ENCODE results near the gene SLC7A1.

SLC7A1 gene

DNA sequence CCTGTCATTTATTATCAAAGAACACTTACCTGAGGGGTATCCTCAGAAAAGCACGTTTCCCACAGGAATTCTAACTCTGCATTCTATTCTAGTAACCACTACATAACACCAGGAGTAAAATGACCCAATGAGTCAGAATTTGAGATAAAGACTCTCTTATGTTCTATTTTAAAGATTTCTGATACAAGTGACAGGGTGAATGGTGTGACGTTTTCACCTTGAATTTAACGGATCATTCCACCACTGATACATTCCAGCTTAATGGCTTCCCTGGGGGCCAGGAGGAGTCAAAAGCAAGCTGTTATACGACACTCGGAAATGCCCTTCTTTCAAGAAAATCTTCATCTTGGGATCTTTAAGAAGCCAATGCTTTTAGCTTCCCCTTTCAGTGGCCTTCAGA is 55.2 kb downstream of the SLC7A1 start:
- DNase-seq, result no peak
- TF ChIP-seq GATA1 (IDR thresholded peaks at IDR 0.05; ENCODE audit: low read depth, low read length), result no peak
- TF ChIP-seq POLR2A (IDR thresholded peaks at IDR 0.05; ENCODE audit: low read length), result no peak

- TF ChIP-seq GATA1 (IDR thresholded peaks at IDR 0.05; ENCODE audit: low read depth, low read length) (no peak), POLR2A (IDR thresholded peaks at IDR 0.05; ENCODE audit: low read length) (no peak)
- DNase-seq, result no peak
Measured at GRCh38 chr13:29539856-29540255, 55.6 kb downstream of the SLC7A1 start.

DNA sequence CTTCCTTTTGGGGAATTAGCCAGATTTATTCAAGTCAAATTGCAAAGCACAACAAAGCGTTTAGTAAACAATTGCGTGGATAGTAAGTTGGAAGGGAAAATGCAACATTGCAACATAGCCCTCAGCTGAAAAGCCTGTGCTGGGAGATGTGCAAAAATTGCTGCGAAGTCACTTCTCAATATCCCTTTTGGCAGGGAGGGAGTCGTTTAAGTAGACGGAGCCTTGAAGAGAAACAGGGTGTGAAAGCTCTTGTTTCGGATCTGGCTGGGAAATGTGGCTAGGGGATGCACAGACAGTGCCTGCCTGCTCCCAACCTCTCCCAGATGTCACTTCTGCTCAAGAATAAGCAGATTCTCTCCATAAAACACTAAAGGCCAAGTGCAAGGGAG is 56.8 kb downstream of the SLC7A1 start:
- TF ChIP-seq POLR2A (IDR thresholded peaks at IDR 0.05; ENCODE audit: low read length), result no peak
- TF ChIP-seq GATA1 (IDR thresholded peaks at IDR 0.05; ENCODE audit: low read depth, low read length), result no peak

DNA sequence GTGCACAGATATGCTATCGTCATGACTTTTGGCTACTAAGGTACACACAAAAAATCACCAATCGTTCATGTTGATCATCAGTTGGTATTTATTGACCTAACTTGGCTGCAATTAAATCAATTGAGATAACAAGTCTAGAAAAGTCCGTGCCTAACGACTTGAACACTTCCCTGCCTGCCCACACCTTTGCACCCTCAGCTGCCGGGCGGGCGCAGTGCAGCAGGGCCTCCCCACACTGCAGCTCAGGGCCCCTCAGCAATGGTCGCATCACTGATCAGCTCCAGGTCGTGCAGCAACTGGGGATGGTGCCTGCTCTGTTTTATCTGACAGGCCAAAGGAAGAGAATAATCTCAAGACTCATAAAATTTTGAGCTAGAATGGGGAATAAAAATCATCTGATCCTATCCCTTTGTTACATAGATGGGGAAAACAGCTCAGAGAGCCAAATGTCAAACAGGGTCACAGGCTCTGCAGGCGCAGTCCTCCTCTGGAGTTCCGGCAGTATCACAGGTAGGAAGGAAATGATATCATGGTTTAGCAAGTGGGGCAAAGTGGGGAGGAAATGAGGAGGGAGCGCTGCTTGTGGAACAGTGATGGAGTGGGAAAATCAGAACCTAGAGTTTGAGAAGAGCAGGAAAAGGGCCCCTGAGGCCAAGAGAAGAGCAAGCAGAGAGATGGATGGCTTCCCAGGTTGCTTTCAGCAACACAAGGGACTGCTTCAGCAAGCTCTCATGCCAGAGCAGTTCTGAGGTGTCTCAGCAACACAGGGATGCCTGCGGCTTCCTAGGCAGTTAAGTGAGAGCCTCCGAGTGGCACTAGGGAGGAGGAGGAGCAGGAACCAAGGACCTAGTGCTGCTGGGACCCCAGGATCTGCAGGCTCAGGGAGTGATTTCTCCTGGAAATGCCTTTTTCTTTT is 57.5 kb downstream of the SLC7A1 start:
- TF ChIP-seq POLR2A (IDR thresholded peaks at IDR 0.05; ENCODE audit: low read length) (no peak), GATA1 (IDR thresholded peaks at IDR 0.05; ENCODE audit: low read depth, low read length) (no peak)
- DNase-seq, result no peak

More for the DNA sequence above, 56.8 kb downstream of the SLC7A1 start:
- DNase-seq, result no peak

DNA sequence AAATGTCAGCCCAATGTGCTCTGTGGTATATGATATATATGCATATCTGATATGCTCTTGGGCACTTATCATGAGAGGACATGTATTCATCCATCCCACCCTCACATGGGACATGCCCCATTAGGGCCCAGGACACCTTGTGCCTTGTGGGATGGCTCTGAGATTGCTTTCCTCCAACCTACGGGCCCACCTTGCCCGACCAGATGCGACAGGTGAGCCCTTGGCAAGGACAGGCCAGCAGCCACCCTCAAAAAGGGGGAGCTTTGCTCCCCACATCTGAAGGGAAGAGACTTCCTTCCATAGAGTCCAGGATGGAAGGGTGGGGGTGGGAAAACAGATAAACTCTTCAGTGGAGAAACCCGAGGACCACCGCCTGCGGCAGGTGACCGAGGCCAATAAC is 58.6 kb downstream of the SLC7A1 start:
- TF ChIP-seq GATA1 (IDR thresholded peaks at IDR 0.05; ENCODE audit: low read depth, low read length) (no peak), POLR2A (IDR thresholded peaks at IDR 0.05; ENCODE audit: low read length) (no peak)

DNA sequence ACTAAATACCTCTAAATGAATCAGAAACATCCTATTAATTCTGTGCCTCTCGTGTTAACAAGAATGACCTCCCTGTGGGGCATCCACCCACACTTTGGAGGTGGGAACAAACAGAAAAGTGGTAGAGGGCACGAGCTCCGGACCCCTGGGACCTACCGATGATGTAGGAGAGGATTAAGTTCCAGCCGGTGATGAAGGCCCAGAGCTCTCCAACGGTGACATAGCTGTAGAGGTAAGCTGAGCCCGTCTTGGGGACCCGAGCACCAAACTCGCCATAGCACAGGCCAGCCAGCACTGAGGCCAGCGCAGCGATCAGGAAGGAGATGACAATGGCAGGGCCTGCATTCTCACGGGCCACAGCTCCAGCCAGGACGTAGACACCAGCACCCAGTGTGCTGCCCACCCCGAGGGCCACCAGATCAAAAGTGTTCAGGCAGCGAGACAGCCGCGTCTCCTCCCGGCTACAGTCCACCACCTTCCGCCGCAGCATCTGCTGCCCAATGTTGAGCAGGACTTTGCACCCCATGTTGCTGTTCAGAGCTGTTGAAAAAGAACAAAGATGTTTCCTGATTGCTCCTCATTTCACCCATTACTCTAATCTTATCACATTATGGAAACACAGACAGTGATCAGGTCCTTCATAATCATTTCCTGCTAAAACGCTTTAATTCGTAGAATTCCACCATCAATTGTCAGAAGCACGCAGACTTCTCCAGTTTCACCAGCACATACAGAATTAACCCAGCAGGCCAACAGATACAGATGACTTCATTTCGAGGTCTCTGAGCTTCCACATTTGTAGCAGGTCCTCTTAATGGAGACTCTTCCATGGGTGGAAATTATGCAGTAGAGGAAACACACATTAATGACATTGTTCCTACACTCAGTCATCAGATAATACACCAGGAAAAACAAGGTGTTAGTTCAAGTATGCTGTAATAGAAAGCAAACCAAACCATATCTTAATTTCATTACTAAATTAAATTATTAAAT is 59.5 kb downstream of the SLC7A1 start:
- no peak for TF ChIP-seq POLR2A (IDR thresholded peaks at IDR 0.05; ENCODE audit: low read length)
- no peak for TF ChIP-seq GATA1 (IDR thresholded peaks at IDR 0.05; ENCODE audit: low read depth, low read length)
- no peak for DNase-seq

More for the DNA sequence above, 58.6 kb downstream of the SLC7A1 start:
- no peak for DNase-seq

- DNase-seq, result no peak
- no peak for TF ChIP-seq POLR2A (IDR thresholded peaks at IDR 0.05; ENCODE audit: low read length)
- no peak for TF ChIP-seq GATA1 (IDR thresholded peaks at IDR 0.05; ENCODE audit: low read depth, low read length)
Measured at GRCh38 chr13:29534083-29534482, 61.4 kb downstream of the SLC7A1 start.

GRCh38 chr13:29532821-29533220 is 62.7 kb downstream of the SLC7A1 start:
- TF ChIP-seq GATA1 (IDR thresholded peaks at IDR 0.05; ENCODE audit: low read depth, low read length), result no peak
- TF ChIP-seq POLR2A (IDR thresholded peaks at IDR 0.05; ENCODE audit: low read length), result no peak
- DNase-seq, result no peak

DNA sequence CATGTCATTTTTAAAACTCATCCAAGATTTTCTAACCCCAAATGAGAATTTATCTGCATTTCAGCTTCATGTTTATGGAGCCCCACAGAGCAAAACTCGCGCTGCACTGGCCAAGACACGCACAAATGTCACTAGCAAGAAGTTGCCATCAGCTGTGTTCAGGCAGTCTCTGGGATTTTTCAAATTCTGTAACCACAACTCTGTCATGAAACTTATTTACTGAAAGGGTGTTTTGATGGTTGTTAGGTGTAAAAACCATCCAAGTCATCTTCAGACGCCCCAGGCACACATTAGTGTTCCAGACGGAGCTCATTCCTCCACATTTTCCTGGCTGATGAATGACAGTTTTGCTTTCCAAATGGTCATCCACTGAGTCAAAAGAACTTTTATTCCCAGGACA is 63.4 kb downstream of the SLC7A1 start:
- TF ChIP-seq POLR2A (IDR thresholded peaks at IDR 0.05; ENCODE audit: low read length) (no peak), GATA1 (IDR thresholded peaks at IDR 0.05; ENCODE audit: low read depth, low read length) (no peak)
- no peak for DNase-seq

DNA sequence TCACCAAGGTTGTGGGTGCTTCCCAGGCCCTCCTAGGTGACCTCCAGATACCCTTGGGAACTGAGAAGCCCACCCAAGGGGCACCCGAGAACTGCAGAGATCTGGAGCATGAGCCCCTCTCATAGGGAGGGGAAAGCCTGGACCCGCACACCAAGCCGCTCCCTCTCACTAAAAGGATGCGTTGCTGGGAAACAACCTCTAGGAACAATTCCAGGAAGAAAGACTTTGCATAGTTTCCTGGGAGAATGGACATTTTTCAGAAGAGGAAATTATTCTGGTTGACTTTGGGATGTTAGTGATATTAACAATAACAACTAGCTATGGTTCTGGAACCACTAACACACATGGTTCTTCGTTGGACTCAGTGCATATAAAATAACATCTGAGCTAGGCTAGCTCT is 64.6 kb downstream of the SLC7A1 start:
- TF ChIP-seq GATA1 (IDR thresholded peaks at IDR 0.05; ENCODE audit: low read depth, low read length) (no peak), POLR2A (IDR thresholded peaks at IDR 0.05; ENCODE audit: low read length) (no peak)
- DNase-seq, result no peak

DNA sequence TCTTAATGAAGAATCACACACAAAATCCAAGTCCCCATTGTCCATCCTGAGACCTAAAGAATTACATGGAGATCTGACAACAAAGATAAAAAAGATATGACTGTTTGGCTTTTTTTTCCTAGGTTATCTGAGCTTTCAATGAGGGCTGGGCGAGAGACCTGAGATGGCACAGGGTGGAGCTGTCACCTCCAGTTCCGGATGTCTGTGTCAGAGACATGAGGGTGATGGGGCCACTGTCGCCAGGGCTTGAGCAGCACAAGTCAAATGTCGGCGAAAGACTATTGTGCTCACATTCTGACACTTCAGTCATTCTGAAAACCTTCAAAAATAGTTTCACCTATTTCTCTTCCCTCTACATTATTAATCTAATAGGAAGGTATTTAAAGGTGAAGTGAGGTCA is 65.7 kb downstream of the SLC7A1 start:
- TF ChIP-seq POLR2A (IDR thresholded peaks at IDR 0.05; ENCODE audit: low read length) (no peak), GATA1 (IDR thresholded peaks at IDR 0.05; ENCODE audit: low read depth, low read length) (no peak)
- DNase-seq, result no peak

GRCh38 chr13:29527916-29528315 is 67.6 kb downstream of the SLC7A1 start:
- DNase-seq, result no peak

GRCh38 chr13:29527511-29527910 is 68.0 kb downstream of the SLC7A1 start:
- DNase-seq, result no peak
- no peak for TF ChIP-seq POLR2A (IDR thresholded peaks at IDR 0.05; ENCODE audit: low read length)
- no peak for TF ChIP-seq GATA1 (IDR thresholded peaks at IDR 0.05; ENCODE audit: low read depth, low read length)

More at GRCh38 chr13:29527916-29528315, 67.6 kb downstream of the SLC7A1 start:
- TF ChIP-seq GATA1 (IDR thresholded peaks at IDR 0.05; ENCODE audit: low read depth, low read length) (no peak), POLR2A (IDR thresholded peaks at IDR 0.05; ENCODE audit: low read length) (no peak)

GRCh38 chr13:29526741-29527140 is 68.7 kb downstream of the SLC7A1 start:
- no peak for TF ChIP-seq GATA1 (IDR thresholded peaks at IDR 0.05; ENCODE audit: low read depth, low read length)
- TF ChIP-seq POLR2A (IDR thresholded peaks at IDR 0.05; ENCODE audit: low read length), result no peak
- DNase-seq, result no peak
